ENCODE data around the gene SLC38A10.

Gene SLC38A10

GRCh38 chr17:81246343-81246670 lies 48.8 kb downstream of the SLC38A10 start:
- H3K4me3 Mint-ChIP-seq: no peak overlapping the region
- no peaks in the 10 kb centered on the region for H3K9me3 Mint-ChIP-seq
- H3K36me3 Mint-ChIP-seq (ENCODE audit: low read depth): peaks cover 48% of the 10 kb centered on the region
- DNase-seq: no peak
- peaks cover 19% of the 10 kb centered on the region for H3K4me1 Mint-ChIP-seq (ENCODE audit: low read depth)
- H3K27ac Mint-ChIP-seq: no peak overlapping the region
- no peaks in the 10 kb centered on the region for H3K27me3 Mint-ChIP-seq

- no peak for DNase-seq
- Mint-ChIP-seq H3K4me1 (ENCODE audit: low read depth) (peaks cover 24% of the 10 kb centered on the region), H3K27ac (no peak overlapping the region), H3K27me3 (no peaks in the 10 kb centered on the region), H3K4me3 (no peak overlapping the region), H3K9me3 (no peaks in the 10 kb centered on the region), H3K36me3 (ENCODE audit: low read depth) (peaks cover 50% of the 10 kb centered on the region)
Measured at GRCh38 chr17:81245665-81246342, 49.3 kb downstream of the SLC38A10 start.

DNA sequence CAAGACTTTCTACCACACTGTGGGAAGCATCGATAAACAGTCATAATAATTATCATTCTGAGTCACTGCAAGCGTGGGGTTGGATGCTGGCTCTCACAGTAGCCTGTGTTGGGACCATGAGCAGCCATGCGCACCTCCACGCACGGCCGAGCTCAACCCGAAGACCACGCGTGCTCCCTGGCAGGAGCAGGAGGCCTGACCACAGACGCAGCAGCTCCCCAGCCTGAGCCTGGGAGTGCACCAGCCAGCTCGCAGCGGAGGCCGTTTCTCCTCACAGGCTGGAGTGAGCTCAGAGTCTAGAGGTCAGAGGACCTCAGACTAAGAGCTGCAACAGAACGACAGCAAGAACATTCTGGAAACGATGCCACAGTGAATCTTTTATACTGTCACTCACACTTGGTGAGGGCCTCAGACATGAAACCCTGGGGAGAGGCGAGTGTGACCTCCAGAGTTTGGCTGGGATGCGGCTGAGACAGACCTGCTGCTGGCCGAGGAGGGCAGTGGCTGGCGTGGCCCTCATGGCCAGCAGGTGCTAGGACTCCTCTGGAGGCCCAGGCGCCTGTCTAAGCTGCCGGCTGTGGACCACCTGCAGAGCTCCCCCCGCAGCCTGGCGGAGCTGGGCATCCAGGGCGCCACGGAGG lies 50.0 kb downstream of the SLC38A10 start:
- Mint-ChIP-seq H3K36me3 (ENCODE audit: low read depth) (peaks cover 51% of the 10 kb centered on the region), H3K27ac (peak overlapping the region; percentile 77), H3K4me1 (ENCODE audit: low read depth) (peaks cover 27% of the 10 kb centered on the region), H3K4me3 (no peak overlapping the region), H3K27me3 (no peaks in the 10 kb centered on the region), H3K9me3 (no peaks in the 10 kb centered on the region)
- DNase-seq: peak; percentile 44

GRCh38 chr17:81244358-81245023 lies 50.6 kb downstream of the SLC38A10 start:
- Mint-ChIP-seq H3K36me3 (ENCODE audit: low read depth) (peaks cover 52% of the 10 kb centered on the region), H3K27me3 (no peaks in the 10 kb centered on the region), H3K27ac (peak overlapping the region; percentile 77), H3K4me3 (no peak overlapping the region), H3K9me3 (no peaks in the 10 kb centered on the region), H3K4me1 (ENCODE audit: low read depth) (peaks cover 29% of the 10 kb centered on the region)
- DNase-seq: no peak

GRCh38 chr17:81243333-81243664 lies 51.8 kb downstream of the SLC38A10 start:
- no peak overlapping the region for H3K4me3 Mint-ChIP-seq
- peak overlapping the region; percentile 22 for H3K27ac Mint-ChIP-seq
- no peaks in the 10 kb centered on the region for H3K9me3 Mint-ChIP-seq
- no peak for DNase-seq
- H3K4me1 Mint-ChIP-seq (ENCODE audit: low read depth): peaks cover 28% of the 10 kb centered on the region
- H3K36me3 Mint-ChIP-seq (ENCODE audit: low read depth): peaks cover 49% of the 10 kb centered on the region
- H3K27me3 Mint-ChIP-seq: no peaks in the 10 kb centered on the region

DNA sequence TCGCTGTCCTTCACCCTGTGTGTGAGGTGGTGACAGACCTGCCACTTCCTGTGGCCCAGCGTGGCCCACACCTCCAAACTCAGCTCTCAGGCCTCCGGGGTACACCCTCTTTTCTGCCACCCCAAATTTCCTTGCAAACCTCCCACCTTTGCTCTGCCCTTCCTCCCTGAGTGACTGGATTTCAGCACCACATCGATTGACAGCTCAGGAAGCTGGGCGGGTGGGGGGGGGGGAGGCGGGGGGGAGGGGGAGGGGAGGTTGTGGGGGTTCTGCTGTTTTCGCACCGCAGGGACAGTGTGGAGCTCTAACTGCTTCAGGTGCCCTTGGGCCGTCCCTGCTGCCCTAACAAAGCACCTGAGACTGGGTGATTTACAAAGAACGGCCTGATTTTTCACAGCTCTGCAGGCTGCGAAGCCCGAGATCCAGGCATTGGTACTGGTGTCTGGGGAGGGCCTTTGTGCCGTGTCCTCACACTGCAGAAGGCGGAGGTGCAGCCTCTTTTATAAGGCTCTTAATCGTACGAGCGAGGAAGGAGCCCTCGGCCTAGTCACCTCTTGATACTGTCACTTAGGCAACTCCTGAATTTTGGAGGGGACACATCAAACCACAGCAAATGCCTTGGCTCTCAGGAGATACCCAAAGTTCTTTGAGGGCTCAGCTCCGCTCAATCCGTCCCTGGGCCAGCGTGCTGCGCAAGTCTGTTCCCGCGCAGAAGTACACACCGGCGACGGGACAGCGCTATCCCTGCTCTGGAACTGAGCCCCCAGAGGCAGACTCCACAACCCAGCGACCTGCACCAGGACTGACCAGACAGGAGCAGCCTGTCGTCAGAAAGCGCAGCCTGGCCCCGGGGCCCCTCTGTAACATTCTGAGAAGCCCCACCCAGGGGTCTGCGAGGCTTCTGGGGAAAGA lies 52.4 kb downstream of the SLC38A10 start:
- Mint-ChIP-seq H3K4me3 (peak overlapping the region; percentile 33), H3K27ac (peak overlapping the region; percentile 61), H3K27me3 (no peaks in the 10 kb centered on the region)

DNA sequence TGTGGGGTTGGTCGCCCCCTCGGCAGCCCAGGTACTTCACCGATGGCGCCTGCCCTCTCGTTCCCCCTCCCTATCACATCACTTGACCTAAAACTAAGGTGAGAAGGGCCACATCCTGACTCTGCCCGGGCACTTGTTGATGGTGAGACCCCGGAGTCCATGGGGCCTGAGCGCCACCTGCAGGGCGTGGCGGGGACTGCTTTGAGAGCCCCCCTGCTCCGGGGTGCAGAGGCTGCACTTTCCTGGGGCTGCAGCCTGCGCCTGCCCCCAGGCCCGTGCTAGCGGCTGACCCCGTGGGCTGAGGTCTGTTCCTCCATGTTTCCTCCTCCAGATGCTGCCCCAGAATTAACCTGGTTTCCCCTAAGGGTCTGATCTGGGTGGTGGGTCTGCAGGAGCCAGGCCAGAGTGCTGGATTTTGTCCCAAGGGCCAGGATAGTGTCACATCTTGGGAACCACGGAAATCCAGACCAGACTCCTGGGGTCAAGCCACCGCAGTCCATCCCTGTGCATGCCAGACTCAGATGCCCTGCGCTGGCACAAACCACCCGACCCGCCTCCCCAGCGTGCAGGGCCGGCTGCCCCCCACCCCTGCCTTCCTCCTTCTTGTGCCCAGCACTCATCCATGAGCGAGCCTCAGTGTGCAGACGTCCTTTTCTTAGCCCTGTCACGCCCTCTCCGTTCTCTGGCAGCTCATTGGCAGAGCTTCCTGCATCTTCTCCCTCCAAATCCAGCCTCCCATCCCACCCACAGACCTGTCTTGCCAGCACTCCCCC lies 53.3 kb downstream of the SLC38A10 start:
- H3K27me3 Mint-ChIP-seq: no peaks in the 10 kb centered on the region
- peak overlapping the region; percentile 97 for H3K27ac Mint-ChIP-seq
- H3K36me3 Mint-ChIP-seq (ENCODE audit: low read depth): peaks cover 46% of the 10 kb centered on the region
- DNase-seq: peak; percentile 80
- no peaks in the 10 kb centered on the region for H3K9me3 Mint-ChIP-seq
- H3K4me3 Mint-ChIP-seq: peak overlapping the region; percentile 33
- peaks cover 40% of the 10 kb centered on the region for H3K4me1 Mint-ChIP-seq (ENCODE audit: low read depth)

More for the DNA sequence above, 52.4 kb downstream of the SLC38A10 start:
- Mint-ChIP-seq H3K9me3 (no peaks in the 10 kb centered on the region), H3K4me1 (ENCODE audit: low read depth) (peaks cover 32% of the 10 kb centered on the region), H3K36me3 (ENCODE audit: low read depth) (peaks cover 48% of the 10 kb centered on the region)
- DNase-seq: no peak

DNA sequence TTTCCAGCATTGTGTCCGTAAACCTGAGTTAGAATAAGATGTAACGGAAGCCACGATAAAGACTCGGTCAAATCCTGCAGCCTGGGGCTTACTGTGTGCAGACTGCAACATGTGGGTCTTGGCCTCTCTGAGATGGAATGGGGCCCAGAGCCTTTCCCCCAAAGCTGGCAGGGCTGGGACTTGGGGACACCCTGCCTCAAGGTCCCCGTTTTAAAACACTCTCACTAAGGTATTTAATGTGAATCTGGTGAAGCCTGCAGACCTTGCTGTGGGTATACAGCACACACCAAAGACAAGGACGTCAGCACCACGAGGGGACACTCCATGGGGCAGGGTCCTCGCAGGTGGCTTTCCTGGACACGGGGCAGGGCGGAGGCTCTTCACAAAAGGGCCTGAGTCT lies 53.9 kb downstream of the SLC38A10 start:
- no peak for DNase-seq
- Mint-ChIP-seq H3K27me3 (no peaks in the 10 kb centered on the region), H3K9me3 (no peaks in the 10 kb centered on the region), H3K36me3 (ENCODE audit: low read depth) (peaks cover 45% of the 10 kb centered on the region), H3K4me1 (ENCODE audit: low read depth) (peaks cover 41% of the 10 kb centered on the region), H3K4me3 (peak overlapping the region; percentile 97), H3K27ac (peak overlapping the region; percentile 97)

- H3K9me3 Mint-ChIP-seq: no peaks in the 10 kb centered on the region
- H3K4me1 Mint-ChIP-seq (ENCODE audit: low read depth): peaks cover 42% of the 10 kb centered on the region
- peak overlapping the region; percentile 97 for H3K4me3 Mint-ChIP-seq
- peak overlapping the region; percentile 97 for H3K27ac Mint-ChIP-seq
- no peaks in the 10 kb centered on the region for H3K27me3 Mint-ChIP-seq
- DNase-seq: no peak
- peaks cover 46% of the 10 kb centered on the region for H3K36me3 Mint-ChIP-seq (ENCODE audit: low read depth)
Measured at GRCh38 chr17:81240761-81241160, 54.3 kb downstream of the SLC38A10 start.

GRCh38 chr17:81239714-81240555 lies 55.2 kb downstream of the SLC38A10 start:
- Mint-ChIP-seq H3K9me3 (no peaks in the 10 kb centered on the region), H3K36me3 (ENCODE audit: low read depth) (peaks cover 45% of the 10 kb centered on the region), H3K4me1 (ENCODE audit: low read depth) (peaks cover 42% of the 10 kb centered on the region), H3K27ac (peak overlapping the region; percentile 97), H3K27me3 (no peaks in the 10 kb centered on the region), H3K4me3 (peak overlapping the region; percentile 97)
- peak; percentile 74 for DNase-seq

GRCh38 chr17:81238815-81239713 lies 56.0 kb downstream of the SLC38A10 start, which contains the start of the genes NDUFAF8 and TEPSIN:
Gene NDUFAF8, plus strand, starts transcription at chr17:81239318. Its CDS starts 46 bp downstream, at chr17:81239364.
Gene TEPSIN, minus strand, starts transcription at chr17:81239055. Its CDS starts 22 bp downstream, at chr17:81239033.
- H3K4me1 Mint-ChIP-seq (ENCODE audit: low read depth): peaks cover 38% of the 10 kb centered on the region
- peak within 1 kb of the TSS; percentile 97 for H3K27ac Mint-ChIP-seq
- peaks cover 45% of the 10 kb centered on the region for H3K36me3 Mint-ChIP-seq (ENCODE audit: low read depth)
- no peaks in the 10 kb centered on the region for H3K27me3 Mint-ChIP-seq
- H3K9me3 Mint-ChIP-seq: no peaks in the 10 kb centered on the region
- peak within 1 kb of the TSS; percentile 97 for H3K4me3 Mint-ChIP-seq
- peak; percentile 94 for DNase-seq

DNA sequence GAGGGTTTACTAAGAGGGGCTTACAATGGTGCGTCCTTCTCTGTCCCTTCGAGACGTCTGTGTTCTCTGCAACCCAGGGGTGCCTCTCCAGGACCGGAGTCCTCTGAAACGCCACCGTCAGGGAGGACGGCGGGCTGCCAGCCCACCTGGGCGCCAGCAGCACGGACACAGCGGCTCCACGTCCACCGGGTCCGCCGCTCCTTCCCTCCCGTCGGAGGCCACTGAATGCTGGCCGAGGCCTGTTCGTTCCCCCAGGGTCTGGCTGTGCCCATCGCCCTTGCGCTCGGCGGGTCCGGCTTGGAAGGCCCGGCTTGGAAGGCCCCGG lies 56.7 kb downstream of the SLC38A10 start:
- H3K9me3 Mint-ChIP-seq: no peaks in the 10 kb centered on the region
- no peaks in the 10 kb centered on the region for H3K27me3 Mint-ChIP-seq
- H3K4me3 Mint-ChIP-seq: peak overlapping the region; percentile 97
- no peak overlapping the region for H3K27ac Mint-ChIP-seq
- H3K36me3 Mint-ChIP-seq (ENCODE audit: low read depth): peaks cover 45% of the 10 kb centered on the region
- DNase-seq: no peak
- H3K4me1 Mint-ChIP-seq (ENCODE audit: low read depth): peaks cover 38% of the 10 kb centered on the region

All from activated T-cell treated with anti-CD3 and anti-CD28 coated beads, Interleukin-2, amount 50 U/mL, for 24 hours (primary cell).